Thoracic aorta (tissue), 2 donors: ENCODE measurements around the gene RGS19. TPM values are rescaled to one million over a fixed set of nuclear protein-coding genes. Genes with fewer than 3 reads are reported as not detected.

Source experiments
- ATAC-seq: fragments of 150-250 bp; one replicate; pipeline ENCODE4 v1.8.0; 2017; ENCODE audit warnings: low read depth; ENCODE audit not compliant: insufficient number of reproducible peaks, low FRiP score
- DNase-seq: peaks from one replicate; pipeline ENCODE4 v3.0.0-alpha.2; 2020; ENCODE audit warnings: low spot score
- H3K27ac ChIP-seq, 2 donors: fragments of 200-600 bp; sonication (generic); 1 replicate in 1 of 2; 2 replicates in 1 of 2; pipeline ENCODE4 v1.5.1; 2016; ENCODE audit warnings: mild to moderate bottlenecking in 2 of 2, moderate library complexity in 2 of 2
- H3K27me3 ChIP-seq: fragments of 200-600 bp; sonication (generic); replicated peaks from 2 replicates; pipeline ENCODE4 v1.6.0; 2016; ENCODE audit warnings: mild to moderate bottlenecking; ENCODE audit not compliant: insufficient read depth
- H3K36me3 ChIP-seq: fragments of 200-600 bp; sonication (generic); one replicate; pipeline ENCODE4 v1.5.1; 2016
- H3K4me1 ChIP-seq, 2 donors: fragments of 200-600 bp; sonication (generic); 1 replicate in 1 of 2; 2 replicates in 1 of 2; pipeline versions ENCODE4 v1.5.1 to v1.6.0; 2016; ENCODE audit warnings: low read depth in 2 of 2, mild to moderate bottlenecking in 1 of 2; ENCODE audit not compliant: control insufficient read depth in 1 of 2
- H3K4me3 ChIP-seq: fragments of 200-600 bp; sonication (generic); 2 replicates; pipeline ENCODE4 v1.5.1; 2016; ENCODE audit warnings: mild to moderate bottlenecking
- H3K9me3 ChIP-seq: fragments of 200-600 bp; sonication (generic); 2 replicates; pipeline ENCODE4 v1.5.1; 2016
- total RNA-seq, 2 donors: library from RNA; depleted of rRNA; stranded (reverse); fragments of >200 nt; gene quantifications; one replicate each; pipeline versions ENCODE4 v1.1.0 to v1.2.3, GENCODE V29; 2016
- TF ChIP-seq, protein P1 (sequence below): fragments of 200-600 bp; sonication (generic); IDR thresholded peaks from one replicate; pipeline ENCODE4 v1.5.1; 2019; ENCODE audit warnings: antibody characterized with exemption

The RGS19 gene
- total RNA-seq, 2 donors from 2014 or later, result 20.6 to 41.2 TPM

GRCh38 chr20:64108731-64109681 lies 29.7 kb upstream of the RGS19 start:
- Histone ChIP-seq H3K27me3 (no peaks in the 10 kb centered on the region), H3K36me3 (no peaks in the 10 kb centered on the region), H3K9me3 (no peaks in the 10 kb centered on the region), H3K4me3 (no peak overlapping the region), H3K27ac (no peak overlapping the region), H3K4me1 (no peaks in the 10 kb centered on the region)
- TF ChIP-seq, protein P1, sequence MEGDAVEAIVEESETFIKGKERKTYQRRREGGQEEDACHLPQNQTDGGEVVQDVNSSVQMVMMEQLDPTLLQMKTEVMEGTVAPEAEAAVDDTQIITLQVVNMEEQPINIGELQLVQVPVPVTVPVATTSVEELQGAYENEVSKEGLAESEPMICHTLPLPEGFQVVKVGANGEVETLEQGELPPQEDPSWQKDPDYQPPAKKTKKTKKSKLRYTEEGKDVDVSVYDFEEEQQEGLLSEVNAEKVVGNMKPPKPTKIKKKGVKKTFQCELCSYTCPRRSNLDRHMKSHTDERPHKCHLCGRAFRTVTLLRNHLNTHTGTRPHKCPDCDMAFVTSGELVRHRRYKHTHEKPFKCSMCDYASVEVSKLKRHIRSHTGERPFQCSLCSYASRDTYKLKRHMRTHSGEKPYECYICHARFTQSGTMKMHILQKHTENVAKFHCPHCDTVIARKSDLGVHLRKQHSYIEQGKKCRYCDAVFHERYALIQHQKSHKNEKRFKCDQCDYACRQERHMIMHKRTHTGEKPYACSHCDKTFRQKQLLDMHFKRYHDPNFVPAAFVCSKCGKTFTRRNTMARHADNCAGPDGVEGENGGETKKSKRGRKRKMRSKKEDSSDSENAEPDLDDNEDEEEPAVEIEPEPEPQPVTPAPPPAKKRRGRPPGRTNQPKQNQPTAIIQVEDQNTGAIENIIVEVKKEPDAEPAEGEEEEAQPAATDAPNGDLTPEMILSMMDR, result no peak
- no peak for DNase-seq
- ATAC-seq, result no peak

DNA sequence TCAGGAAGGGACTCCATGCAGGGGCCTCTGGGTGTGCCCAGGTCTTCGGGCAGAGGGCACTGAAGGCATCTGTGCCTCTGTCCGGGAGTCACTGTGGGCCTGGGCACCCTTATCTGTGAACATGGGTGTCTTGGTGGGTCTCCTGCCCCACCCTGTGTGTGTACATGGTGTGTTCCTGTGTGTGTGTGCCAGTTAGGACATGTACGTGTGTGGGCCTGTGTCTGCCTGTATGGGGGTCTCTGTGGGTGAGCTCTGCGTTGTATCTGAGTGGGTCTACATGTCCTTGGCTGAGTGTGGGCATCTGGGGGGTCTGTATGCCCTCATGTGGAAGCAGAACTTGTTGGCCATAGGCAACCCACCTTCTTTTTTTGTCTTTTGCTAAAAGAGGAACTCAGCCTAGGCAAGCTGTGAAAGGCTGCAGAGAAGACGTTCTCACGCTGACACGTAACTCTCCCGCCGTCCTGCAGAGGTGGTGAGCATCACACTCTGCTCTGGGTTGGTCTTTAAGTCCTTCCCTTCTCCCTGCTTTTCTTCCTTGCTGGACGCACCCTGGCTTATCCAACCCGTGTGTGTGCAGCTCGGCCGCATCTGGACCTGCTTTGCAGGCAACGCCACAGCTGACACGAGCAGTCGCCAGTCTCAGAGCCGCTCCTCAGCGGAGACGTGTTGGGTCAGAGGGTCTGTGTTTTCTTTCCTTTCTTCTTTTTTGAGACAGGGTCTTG lies 28.6 kb upstream of the RGS19 start:
- Histone ChIP-seq H3K27ac (no peak overlapping the region), H3K27me3 (no peaks in the 10 kb centered on the region), H3K36me3 (no peaks in the 10 kb centered on the region), H3K4me3 (no peak overlapping the region), H3K9me3 (no peaks in the 10 kb centered on the region), H3K4me1 (no peaks in the 10 kb centered on the region)
- ATAC-seq (no peak), DNase-seq (no peak)
- TF ChIP-seq, protein P1, result no peak

- H3K9me3 ChIP-seq, result no peaks in the 10 kb centered on the region
- TF ChIP-seq, protein P1, result no peak
- H3K4me1 ChIP-seq, result no peaks in the 10 kb centered on the region
- no peak within 1 kb of the TSS for H3K4me3 ChIP-seq
- ATAC-seq, result no peak
- no peak for DNase-seq
- H3K27ac ChIP-seq, result no peak within 1 kb of the TSS
- no peaks in the 10 kb centered on the region for H3K27me3 ChIP-seq
- no peaks in the 10 kb centered on the region for H3K36me3 ChIP-seq
Observed at GRCh38 chr20:64106981-64107735, 27.8 kb upstream of the RGS19 start, which contains the start of gene NPBWR2. NPBWR2 (minus strand) TSS chr20:64107565; CDS start chr20:64106831, 734 bp downstream.

GRCh38 chr20:64106435-64106961 lies 27.2 kb upstream of the RGS19 start:
- Histone ChIP-seq H3K4me3 (no peak overlapping the region), H3K9me3 (no peaks in the 10 kb centered on the region), H3K27me3 (no peaks in the 10 kb centered on the region), H3K27ac (no peak overlapping the region), H3K4me1 (no peaks in the 10 kb centered on the region), H3K36me3 (no peaks in the 10 kb centered on the region)
- ATAC-seq, result no peak
- TF ChIP-seq, protein P1, result no peak
- DNase-seq, result no peak
